KOPT-K1 (cell line): Measurements from ENCODE around the gene SAMD5.
"Not testable (repeated sequence)": the region's sequence is repeated elsewhere in the genome, so short reads cannot be mapped to it uniquely, and the experiment has no call there.

ENCODE experiments used
- H3K27ac ChIP-seq: fragments of 200-600 bp; sonication (generic); 2 replicates; pipeline ENCODE4 v1.5.1; 2016; ENCODE audit warnings: antibody characterized with exemption, mild to moderate bottlenecking, low read depth, low read length; ENCODE audit not compliant: poor library complexity, severe bottlenecking
- H3K36me3 ChIP-seq: fragments of 200-600 bp; sonication (generic); 2 replicates; pipeline ENCODE4 v1.5.1; 2017; ENCODE audit warnings: antibody characterized with exemption, mild to moderate bottlenecking, low read length, moderate library complexity; ENCODE audit not compliant: insufficient read depth
- H3K9me3 ChIP-seq: fragments of 200-600 bp; sonication (generic); 2 replicates; pipeline ENCODE4 v1.5.1; 2017; ENCODE audit warnings: antibody characterized with exemption, low read length, mild to moderate bottlenecking; ENCODE audit not compliant: insufficient read depth, poor library complexity, severe bottlenecking

SAMD5 gene

GRCh38 chr6:147510929-147511590 lies 2.6 kb downstream of the SAMD5 start:
- H3K36me3 ChIP-seq, result no peaks in the 10 kb centered on the region
- no peaks in the 10 kb centered on the region for H3K9me3 ChIP-seq

DNA sequence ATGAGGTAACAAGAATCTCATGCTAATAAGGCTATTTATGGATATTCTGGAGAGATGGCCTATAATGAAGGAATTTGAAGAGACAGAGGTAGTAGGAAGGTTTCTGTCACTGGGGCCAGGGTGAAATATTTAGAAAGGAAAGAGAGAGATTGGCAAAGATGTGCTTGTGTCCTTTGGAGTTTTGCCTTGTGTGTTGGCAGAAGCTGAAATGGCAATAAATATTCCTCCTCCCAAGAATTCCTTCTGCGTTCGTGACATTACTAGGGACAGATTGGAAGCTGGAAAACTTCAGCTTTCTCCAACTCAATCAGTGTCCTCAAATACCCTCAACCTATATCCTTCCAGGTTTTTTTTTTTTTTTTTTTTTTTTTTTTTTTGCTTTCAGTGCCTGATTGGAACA lies 6.3 kb downstream of the SAMD5 start:
- Histone ChIP-seq H3K27ac (no peak overlapping the region), H3K9me3 (no peaks in the 10 kb centered on the region), H3K36me3 (no peaks in the 10 kb centered on the region)

More at GRCh38 chr6:147510929-147511590, 2.6 kb downstream of the SAMD5 start:
- H3K27ac ChIP-seq, result no peak overlapping the region

GRCh38 chr6:147515327-147515726 lies 6.8 kb downstream of the SAMD5 start:
- no peak overlapping the region for H3K27ac ChIP-seq
- H3K9me3 ChIP-seq, result no peaks in the 10 kb centered on the region
- no peaks in the 10 kb centered on the region for H3K36me3 ChIP-seq

DNA sequence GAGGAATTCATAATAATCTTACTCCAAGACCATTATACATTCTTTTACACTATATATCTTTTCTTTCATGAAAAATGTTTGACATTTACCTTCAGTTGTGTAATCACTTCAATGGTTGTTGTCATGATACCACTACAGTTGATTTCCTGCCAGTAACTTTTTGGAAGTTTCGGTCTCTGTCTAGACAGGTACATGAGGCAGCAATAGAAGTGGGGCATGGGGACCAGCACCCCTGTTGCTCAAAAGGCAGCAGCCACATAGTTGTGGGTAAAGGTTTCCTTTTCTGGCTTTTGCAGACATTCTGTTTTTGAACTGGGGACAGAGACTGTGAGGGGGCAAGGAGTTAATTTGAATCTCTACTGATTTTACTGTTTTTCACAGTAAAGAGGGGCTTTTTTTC lies 14.1 kb downstream of the SAMD5 start:
- H3K27ac ChIP-seq, result no peak overlapping the region
- H3K36me3 ChIP-seq, result no peaks in the 10 kb centered on the region
- H3K9me3 ChIP-seq, result no peaks in the 10 kb centered on the region

DNA sequence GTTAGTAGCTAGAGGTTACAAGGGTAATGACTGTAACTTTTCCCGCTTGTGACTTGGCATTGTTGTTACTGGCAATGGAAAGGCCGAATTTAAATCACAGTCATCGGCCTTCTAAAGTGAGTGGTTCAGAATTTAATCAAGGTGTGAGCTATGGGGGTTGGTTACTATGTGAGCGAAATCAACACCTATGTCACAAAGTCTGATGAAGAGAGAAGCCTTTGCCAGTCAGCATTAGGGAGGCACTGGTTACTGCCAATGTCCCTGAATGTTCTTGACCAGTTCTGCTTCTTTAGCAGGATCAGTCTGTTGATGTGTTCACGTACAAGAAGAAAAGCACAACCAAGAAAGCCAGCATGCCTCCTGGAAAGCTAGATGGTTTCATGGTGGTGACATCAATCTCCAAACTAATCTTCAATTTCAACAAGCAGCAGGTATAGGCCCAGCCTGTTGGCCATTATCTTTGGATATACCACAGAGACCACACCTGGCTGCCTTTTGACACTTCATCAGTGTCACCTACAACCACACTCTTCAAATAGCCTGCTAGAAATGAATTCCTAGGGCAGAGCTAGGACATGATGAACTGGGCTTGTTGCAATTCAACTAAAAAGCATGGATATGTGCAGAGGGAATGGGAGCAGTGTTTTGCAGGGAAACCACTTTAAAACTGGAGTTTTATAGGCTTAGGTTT lies 17.2 kb downstream of the SAMD5 start:
- no peaks in the 10 kb centered on the region for H3K36me3 ChIP-seq
- no peaks in the 10 kb centered on the region for H3K9me3 ChIP-seq
- no peak overlapping the region for H3K27ac ChIP-seq

- no peaks in the 10 kb centered on the region for H3K9me3 ChIP-seq
- H3K27ac ChIP-seq, result no peak overlapping the region
- H3K36me3 ChIP-seq, result no peaks in the 10 kb centered on the region
These were observed 18.7 kb downstream of the SAMD5 start for GRCh38 chr6:147527197-147527596.

DNA sequence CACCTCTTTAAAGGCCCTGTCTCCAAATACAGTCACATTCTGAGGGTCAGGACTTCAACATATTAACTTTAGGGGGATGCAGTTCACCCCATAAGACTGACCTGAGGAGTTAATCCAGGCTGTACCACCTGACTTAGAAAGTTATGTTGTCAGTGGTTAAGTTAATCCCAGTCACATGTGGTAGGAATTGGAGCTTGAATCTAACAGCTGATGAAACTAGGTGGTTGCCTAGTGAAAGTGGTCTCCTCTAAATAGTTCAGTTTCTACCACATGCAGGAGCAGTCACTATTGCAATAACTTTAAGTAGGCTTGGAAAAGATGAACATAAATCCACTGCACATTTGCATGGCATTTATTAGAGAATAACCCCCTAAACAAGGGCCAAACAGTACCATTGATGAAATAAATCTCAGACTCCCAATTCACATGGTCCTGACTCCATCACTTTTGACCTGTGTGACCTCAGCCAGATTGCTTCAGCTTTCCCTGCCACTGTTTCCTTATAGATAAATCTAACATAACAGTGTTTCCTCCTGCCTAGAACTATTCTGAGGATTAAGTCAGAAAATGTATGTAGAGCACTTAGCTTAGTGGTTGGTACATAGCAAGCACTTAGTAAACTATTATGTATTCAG lies 20.1 kb downstream of the SAMD5 start:
- H3K27ac ChIP-seq, result no peak overlapping the region
- no peaks in the 10 kb centered on the region for H3K36me3 ChIP-seq
- H3K9me3 ChIP-seq, result no peaks in the 10 kb centered on the region

GRCh38 chr6:147530132-147531060 lies 21.9 kb downstream of the SAMD5 start:
- Histone ChIP-seq H3K9me3 (no peaks in the 10 kb centered on the region), H3K27ac (no peak overlapping the region), H3K36me3 (no peaks in the 10 kb centered on the region)

DNA sequence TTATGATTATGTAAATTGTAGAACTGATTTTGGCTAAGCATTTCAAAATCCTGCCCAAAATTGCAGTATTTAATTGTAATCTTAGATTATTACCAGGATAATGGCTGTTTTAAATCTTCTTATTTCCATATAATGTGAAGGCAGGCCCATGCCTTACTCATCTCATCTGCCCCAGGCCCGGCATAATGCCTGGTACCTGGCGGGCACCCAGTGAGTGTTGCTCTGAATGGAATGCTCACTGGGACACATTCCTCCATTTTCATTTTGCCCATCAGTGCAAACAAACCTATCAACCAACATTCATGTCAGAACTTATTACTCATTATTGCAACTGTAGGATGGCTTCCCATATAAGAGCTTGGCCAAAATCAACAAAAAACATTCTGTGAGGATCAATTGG lies 22.8 kb downstream of the SAMD5 start:
- Histone ChIP-seq H3K9me3 (no peaks in the 10 kb centered on the region), H3K27ac (no peak overlapping the region), H3K36me3 (no peaks in the 10 kb centered on the region)

GRCh38 chr6:147534116-147534860 lies 25.8 kb downstream of the SAMD5 start:
- no peak overlapping the region for H3K27ac ChIP-seq
- no peaks in the 10 kb centered on the region for H3K36me3 ChIP-seq
- no peaks in the 10 kb centered on the region for H3K9me3 ChIP-seq

- Histone ChIP-seq H3K27ac (no peak overlapping the region), H3K9me3 (peaks cover 12% of the 10 kb centered on the region), H3K36me3 (no peaks in the 10 kb centered on the region)
These were observed 30.3 kb downstream of the SAMD5 start for GRCh38 chr6:147538821-147539220.

DNA sequence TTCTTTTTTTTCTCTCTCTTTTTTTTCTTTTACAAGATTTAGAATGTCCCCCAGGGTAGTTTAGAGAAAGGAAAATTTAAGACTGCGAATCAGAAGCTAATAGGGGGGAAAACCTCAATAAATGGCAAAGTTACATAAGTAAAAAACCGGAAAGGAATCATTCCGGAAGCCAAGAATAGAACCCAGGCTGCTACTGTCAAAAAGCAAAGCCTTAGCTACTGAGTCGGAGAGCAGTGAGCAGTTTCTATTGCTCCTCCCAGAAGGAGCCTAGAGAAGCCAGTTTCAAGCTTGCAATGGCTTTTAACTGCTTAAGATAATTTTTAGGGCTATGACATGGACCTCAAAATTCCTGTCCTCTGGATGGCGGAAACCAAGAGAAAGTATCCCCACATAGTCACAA lies 31.6 kb downstream of the SAMD5 start:
- Histone ChIP-seq H3K27ac (no peak overlapping the region), H3K36me3 (no peaks in the 10 kb centered on the region)

DNA sequence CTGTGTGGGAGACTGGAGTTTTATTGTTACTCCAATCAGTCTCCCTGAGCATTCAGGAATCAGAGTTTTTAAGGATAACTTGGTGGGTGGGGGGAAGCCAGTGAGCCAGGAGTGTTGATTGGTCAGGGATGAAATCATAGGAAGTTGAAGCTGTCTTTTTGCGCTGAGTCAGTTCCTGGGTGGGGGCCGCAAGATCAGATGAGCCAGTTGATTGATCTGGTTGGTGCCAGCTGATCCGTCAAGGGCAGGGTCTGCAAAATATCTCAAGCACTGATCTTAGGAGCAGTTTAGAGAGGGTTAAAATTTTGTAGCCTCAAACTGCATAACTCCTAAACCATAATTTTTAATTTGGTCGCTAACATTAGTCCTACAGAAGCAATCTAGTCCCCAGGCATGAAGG lies 33.9 kb downstream of the SAMD5 start:
- H3K36me3 ChIP-seq, H3K27ac ChIP-seq: not testable (repeated sequence)
- H3K9me3 ChIP-seq, result peaks cover 12% of the 10 kb centered on the region

More for the DNA sequence above, 31.6 kb downstream of the SAMD5 start:
- peaks cover 12% of the 10 kb centered on the region for H3K9me3 ChIP-seq

- no peaks in the 10 kb centered on the region for H3K36me3 ChIP-seq
- no peak overlapping the region for H3K27ac ChIP-seq
- H3K9me3 ChIP-seq, result peaks cover 12% of the 10 kb centered on the region
These were observed 35.9 kb downstream of the SAMD5 start for GRCh38 chr6:147544420-147544819.
